NCI-H187 treated with DMSO at 0.1 percent for 48 hours (cell line): ENCODE data around the gene BMAL1.

Experiments used
- DNase-seq: peaks from one replicate; lab custom pipeline; 2025; lab: John Stamatoyannopoulos, UW

Gene BMAL1

GRCh38 chr11:13261591-13262061, 16.0 kb upstream of the BMAL1 start:
- DNase-seq = no peak

DNA sequence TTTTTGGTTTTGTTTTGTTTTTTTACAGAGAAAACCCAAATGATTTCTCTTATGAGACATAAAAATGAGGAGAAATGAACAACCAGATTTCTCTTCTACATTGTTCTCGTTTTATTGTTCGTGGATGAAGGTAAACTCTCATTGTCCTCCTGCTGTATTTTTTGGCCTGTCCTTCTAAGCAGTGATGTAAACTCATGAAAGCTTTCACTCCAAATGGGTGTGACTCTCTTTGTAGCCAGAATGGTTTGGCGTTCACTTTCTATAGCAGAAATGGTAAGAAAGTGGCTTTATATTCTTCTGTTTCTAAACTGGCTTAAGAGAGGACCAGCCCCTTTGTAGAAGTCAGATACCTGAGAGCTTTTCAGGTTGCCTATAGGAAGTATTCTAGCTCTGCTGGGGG, 15.5 kb upstream of the BMAL1 start:
- DNase-seq = no peak

DNA sequence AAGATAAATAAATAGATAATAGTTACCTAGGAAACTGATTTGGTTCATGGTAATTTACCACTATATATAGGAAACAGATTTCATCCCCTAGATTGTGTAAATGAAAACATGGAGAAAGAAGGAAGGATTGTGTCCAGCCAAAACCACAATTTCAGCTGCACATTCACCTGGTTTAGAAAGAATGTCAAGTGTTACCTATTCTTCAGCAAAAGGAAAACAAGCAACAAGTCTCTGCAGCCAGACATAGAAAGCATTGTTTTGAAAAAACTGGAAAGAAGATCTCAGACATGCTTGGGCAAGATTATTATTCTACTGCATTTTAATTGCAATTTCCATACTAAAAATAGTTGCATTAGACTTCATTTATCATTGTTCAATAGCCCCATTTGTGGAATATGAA, 8.8 kb upstream of the BMAL1 start:
- DNase-seq = no peak

- no peak for DNase-seq
Measured at GRCh38 chr11:13269775-13270174, 7.8 kb upstream of the BMAL1 start.

DNA sequence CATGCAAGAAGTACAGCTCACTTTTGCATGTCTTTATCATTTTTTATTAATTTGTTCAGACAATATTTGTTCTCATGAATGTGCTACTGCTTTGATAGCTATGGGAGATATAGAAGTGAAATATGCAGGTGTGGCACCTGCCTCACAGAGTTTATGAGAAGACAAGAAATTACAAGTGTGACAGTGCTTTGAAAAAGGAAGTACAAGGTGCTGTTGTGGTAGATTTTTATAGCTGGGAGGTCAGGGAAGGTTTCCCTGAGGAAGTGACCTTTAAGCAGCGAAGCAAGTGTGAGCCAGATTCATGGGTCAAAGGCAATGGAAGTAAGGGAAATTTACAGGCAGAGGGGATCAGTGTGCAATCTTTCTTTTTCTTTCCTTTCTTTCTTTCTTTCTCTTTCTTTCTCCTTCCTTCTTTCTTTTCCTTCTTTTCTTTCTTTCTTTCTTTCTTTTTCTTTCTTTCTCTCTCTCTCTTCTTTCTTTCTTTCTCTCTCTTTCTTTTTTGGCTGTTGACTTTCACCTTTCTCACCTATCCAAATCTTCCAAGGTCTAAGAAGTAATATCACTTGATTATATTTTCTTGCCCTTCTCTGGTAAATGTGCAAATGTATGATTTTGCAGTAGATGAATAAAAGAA, 6.4 kb upstream of the BMAL1 start:
- DNase-seq = no peak

GRCh38 chr11:13276454-13276831, 1.1 kb upstream of the BMAL1 start:
- no peak for DNase-seq

GRCh38 chr11:13276832-13277767, 490 bp upstream of the BMAL1 start:
- DNase-seq = peak; percentile 97

GRCh38 chr11:13278609-13279486, 1.3 kb downstream of the BMAL1 start:
- DNase-seq = no peak

GRCh38 chr11:13279487-13279834, 1.9 kb downstream of the BMAL1 start:
- DNase-seq = no peak

GRCh38 chr11:13280092-13280722, 2.6 kb downstream of the BMAL1 start:
- DNase-seq = no peak

- DNase-seq = no peak
Measured at GRCh38 chr11:13280777-13281176, 3.2 kb downstream of the BMAL1 start.

GRCh38 chr11:13283636-13284035, 6.0 kb downstream of the BMAL1 start:
- no peak for DNase-seq

- DNase-seq = no peak
Measured at GRCh38 chr11:13284776-13285588, 7.4 kb downstream of the BMAL1 start.

- no peak for DNase-seq
Measured at GRCh38 chr11:13286279-13286821, 8.8 kb downstream of the BMAL1 start.

GRCh38 chr11:13287036-13287435, 9.4 kb downstream of the BMAL1 start:
- DNase-seq = no peak

DNA sequence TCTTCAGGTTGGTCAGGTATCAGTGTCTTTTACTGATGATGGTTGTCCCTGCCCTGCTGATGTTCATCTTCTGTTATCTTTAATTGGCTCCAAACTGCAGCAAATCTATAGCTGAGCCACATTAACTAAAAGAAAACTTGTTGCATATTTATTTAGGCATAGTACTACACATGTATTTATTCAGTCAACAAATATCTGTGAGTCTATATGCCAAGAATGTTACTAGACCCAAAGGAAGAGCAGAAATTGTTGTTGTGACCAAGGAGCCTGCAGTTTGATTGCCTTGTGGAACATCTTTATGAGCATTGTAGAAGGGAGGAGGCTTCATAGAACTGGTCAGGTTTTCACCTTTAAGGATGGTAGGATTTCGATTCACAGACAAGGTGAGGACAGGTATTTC, 10.1 kb downstream of the BMAL1 start:
- no peak for DNase-seq

- peak; percentile 85 for DNase-seq
Measured at GRCh38 chr11:13288375-13289029, 10.9 kb downstream of the BMAL1 start.

- DNase-seq = no peak
Measured at GRCh38 chr11:13289081-13289480, 11.5 kb downstream of the BMAL1 start.

- no peak for DNase-seq
Measured at GRCh38 chr11:13290221-13290980, 12.8 kb downstream of the BMAL1 start.

GRCh38 chr11:13291361-13291760, 13.8 kb downstream of the BMAL1 start:
- DNase-seq = no peak
